Measurements from ENCODE around the gene TMEM40.

DNA sequence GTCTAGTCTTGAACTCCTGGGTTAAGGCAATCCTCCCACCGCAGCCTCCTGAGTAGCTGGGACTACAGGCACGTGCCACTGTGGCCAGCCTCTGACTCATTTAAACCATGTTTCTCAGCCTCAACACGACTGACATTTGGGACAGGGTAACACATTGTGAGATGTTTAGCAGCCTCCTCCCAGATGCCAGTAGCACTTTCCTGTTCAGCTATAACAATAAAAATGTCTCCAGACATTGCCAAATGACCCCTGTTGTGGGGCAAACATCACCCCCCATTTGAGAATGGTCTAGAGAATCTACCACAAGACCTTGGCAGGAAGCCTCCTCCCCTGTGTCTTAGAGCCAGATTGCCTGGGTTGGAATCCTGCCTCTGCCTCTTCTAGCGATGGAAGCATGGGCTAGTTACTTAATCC, 8.4 kb downstream of the TMEM40 start:
- TF ChIP-seq, protein P1, sequence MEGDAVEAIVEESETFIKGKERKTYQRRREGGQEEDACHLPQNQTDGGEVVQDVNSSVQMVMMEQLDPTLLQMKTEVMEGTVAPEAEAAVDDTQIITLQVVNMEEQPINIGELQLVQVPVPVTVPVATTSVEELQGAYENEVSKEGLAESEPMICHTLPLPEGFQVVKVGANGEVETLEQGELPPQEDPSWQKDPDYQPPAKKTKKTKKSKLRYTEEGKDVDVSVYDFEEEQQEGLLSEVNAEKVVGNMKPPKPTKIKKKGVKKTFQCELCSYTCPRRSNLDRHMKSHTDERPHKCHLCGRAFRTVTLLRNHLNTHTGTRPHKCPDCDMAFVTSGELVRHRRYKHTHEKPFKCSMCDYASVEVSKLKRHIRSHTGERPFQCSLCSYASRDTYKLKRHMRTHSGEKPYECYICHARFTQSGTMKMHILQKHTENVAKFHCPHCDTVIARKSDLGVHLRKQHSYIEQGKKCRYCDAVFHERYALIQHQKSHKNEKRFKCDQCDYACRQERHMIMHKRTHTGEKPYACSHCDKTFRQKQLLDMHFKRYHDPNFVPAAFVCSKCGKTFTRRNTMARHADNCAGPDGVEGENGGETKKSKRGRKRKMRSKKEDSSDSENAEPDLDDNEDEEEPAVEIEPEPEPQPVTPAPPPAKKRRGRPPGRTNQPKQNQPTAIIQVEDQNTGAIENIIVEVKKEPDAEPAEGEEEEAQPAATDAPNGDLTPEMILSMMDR (IDR thresholded peaks at IDR 0.05), result no peak
- TF ChIP-seq EZH2phosphoT487 (IDR thresholded peaks at IDR 0.05; ENCODE audit: borderline replicate concordance, low read depth) (no peak), TEAD4 (IDR thresholded peaks at IDR 0.05; ENCODE audit: borderline replicate concordance, insufficient read depth) (no peak)
- TF ChIP-seq, protein P2, sequence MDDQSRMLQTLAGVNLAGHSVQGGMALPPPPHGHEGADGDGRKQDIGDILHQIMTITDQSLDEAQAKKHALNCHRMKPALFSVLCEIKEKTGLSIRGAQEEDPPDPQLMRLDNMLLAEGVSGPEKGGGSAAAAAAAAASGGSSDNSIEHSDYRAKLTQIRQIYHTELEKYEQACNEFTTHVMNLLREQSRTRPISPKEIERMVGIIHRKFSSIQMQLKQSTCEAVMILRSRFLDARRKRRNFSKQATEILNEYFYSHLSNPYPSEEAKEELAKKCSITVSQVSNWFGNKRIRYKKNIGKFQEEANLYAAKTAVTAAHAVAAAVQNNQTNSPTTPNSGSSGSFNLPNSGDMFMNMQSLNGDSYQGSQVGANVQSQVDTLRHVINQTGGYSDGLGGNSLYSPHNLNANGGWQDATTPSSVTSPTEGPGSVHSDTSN (IDR thresholded peaks at IDR 0.05), result peak; percentile 71; the same call in 1 of the 2 replicates

Measured in SK-N-SH (cell line).